ENCODE results near the gene SLC1A1.
"Not testable (repeated sequence)": the region's sequence is repeated elsewhere in the genome, so short reads cannot be mapped to it uniquely, and the experiment has no call there.

SLC1A1 gene

DNA sequence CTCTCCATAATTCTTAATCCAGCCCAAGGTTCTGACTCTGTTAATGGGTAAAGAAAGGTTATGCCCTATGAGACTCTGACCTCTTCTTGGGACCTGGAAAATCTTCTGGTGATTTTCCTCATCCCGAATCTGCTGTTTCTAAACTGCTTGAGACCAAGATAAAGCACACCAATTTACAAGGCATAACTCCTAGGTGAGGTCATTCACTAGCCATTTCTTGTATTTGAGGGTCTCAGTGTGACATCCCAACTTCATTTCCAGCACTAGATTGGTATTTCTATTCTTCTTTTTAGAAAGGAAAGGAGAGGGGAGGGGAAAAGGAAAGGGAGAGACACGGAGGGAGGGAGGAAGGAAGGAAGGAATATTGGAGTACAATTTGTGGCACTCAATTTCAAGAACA lies 51.6 kb downstream of the SLC1A1 start:
- DNase-seq (no peak), ATAC-seq (no peak)

GRCh38 chr9:4544714-4545113 lies 54.4 kb downstream of the SLC1A1 start:
- DNase-seq, ATAC-seq: not testable (repeated sequence)

DNA sequence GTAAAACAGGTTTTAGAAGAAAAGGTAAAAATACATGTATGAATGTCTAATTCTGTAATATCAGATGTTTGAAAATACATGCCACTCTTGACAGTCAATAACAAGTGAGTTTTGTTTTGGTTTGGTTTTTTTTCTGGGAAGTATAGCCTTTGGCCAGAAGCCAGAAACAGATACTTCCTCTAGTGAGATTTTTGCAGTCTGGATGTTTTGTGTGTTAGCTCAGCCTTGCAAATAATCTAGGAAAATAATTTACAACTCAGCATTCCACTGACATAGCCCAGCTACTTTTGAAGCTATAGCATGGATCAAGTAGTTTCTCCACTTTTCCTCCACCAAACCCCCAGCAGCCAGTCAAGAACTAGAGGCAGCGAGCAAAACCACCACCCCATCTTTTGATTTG lies 56.7 kb downstream of the SLC1A1 start:
- DNase-seq (no peak), ATAC-seq (no peak)

DNA sequence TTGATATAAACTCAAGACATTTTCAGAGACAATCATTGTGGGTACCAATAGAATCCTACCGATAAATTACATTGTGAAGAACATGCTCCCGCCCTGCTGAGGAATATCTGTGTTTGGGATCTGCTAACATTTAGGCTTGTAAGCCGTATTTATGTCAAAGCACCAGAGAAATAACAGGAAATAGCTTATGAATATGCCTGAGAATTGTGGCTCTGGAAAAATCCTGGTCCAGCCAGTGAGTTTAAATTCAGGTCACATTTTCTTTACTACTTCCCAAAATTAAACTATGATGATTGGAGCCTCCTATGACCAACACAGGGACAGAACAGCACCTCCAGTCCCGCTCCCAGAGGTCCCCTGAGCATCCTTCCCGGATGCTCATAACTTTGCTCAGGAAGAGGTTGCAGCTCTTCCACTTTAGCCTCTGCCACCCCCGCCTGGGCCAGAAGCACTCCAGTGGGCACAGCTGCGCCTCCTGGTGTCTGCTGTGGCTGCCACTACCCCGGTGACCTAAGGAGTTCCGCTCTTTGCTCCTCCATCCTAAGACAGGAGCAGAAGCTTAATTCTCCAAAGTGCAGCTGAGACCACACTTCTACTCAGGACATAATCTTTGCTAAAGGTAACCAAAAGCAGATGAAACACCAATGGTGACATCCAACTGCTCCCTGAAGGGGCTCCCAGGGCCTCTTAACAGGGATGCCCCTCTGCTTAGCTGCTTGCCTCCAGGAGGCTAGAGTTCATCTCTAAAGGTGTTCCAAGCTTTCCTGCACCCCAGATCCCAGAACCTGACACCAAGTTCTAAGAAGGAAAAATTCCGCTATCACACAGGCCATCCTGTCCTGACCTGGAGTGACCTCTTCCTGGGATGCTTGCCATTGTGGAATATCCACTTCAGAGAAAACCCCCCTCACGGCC lies 58.8 kb downstream of the SLC1A1 start:
- DNase-seq (peak; percentile 16), ATAC-seq (no peak)

- ATAC-seq: no peak
Measured at GRCh38 chr9:4549751-4550295, 59.6 kb downstream of the SLC1A1 start.

DNA sequence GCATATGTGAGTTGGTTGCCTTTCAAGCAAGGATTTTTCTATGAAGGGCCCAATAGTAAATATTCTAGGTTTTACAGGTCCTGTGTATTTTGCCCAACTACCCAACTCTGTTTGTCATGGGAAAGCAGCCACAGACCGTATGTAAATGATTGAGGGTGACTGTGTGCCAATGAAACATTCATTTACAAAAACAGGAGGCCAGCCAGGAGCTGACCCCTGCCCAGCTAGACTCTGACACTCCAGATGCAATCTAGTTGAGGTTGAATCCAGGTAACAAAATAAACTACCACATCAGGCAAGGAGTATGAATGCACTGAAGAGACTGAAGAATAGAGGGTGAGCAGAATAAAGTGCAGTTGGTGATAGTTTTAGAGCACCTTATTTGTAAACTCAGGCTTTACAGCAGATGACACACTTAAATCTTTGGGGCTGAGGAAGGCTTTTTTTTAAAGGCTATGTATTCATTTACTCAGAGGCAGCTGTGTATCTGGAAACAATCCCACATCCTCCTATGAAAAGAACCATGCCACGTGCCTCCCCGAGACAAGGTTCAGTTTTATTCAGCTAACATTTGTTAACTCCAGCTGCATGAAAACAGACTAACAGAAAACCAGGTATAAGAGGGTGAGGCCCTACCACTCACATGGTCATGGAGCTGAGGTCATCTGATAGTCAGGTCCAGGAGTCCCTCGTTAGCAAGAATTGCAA lies 60.7 kb downstream of the SLC1A1 start:
- no peak for DNase-seq
- no peak for ATAC-seq

More at GRCh38 chr9:4549751-4550295, 59.6 kb downstream of the SLC1A1 start:
- no peak for DNase-seq

DNA sequence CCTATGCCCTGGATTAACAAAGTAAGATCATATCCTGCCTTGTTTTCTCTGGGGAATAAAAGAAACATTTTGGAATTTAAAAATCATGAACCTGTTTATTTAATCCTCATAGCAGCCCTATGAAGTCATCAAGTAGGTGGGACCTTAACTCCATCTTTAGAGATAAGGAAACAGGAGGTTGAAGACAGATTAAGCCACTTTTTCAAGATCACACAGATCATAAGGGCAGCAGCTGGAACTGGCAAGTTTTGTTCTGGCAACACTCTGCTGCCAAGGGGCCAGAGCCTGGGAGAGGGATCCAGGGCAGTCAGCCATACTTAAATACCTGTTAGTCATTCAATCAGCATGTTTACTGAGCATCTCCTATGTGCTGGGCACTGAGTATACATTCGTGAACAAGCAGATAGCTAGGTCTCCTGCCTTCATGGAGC lies 63.7 kb downstream of the SLC1A1 start:
- ATAC-seq (no peak), DNase-seq (no peak)

DNA sequence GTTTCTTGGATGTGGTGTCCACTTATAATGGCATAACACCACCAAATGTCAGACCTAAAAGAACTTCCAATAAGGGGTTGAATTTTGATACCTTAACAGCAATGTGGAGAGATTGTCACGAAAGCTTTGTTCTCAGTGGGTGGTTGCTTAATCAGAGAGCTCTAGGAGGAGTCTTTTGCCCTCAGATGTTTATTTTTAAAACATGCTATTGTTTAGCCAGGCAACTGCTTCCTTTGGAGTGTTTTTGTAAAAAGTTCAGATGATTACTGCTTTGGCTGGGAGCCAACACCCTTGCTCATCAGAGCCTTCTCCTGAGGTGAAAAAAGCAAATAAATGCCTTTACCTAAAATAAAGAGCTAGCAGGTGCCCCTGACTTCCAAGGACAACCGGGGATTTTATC lies 65.0 kb downstream of the SLC1A1 start:
- ATAC-seq: no peak
- no peak for DNase-seq

- no peak for DNase-seq
- ATAC-seq: no peak
Measured at GRCh38 chr9:4558371-4558998, 68.2 kb downstream of the SLC1A1 start.

GRCh38 chr9:4559261-4560182 lies 69.3 kb downstream of the SLC1A1 start:
- DNase-seq (no peak), ATAC-seq (no peak)

DNA sequence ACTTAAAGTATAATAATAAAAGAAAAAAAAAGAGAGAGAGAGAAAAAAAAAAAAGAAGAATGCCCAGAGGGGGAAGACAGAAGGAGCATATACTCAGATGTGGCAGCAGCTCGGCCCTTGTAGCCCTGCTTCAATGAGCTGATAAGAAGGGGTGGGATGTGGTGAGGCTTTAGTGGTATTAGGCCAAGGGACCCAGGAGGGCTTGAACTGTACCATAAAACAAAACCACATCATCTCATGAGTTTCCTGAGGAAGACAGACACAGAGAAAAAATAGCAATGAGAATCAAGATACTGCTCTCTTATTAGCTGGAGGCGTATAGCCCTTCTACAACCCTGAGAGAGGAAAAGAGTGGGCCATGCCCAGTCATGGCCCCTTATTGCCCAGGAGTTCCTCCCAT lies 72.8 kb downstream of the SLC1A1 start:
- ATAC-seq (no peak), DNase-seq (no peak)

GRCh38 chr9:4566806-4567205 lies 76.5 kb downstream of the SLC1A1 start:
- ATAC-seq: no peak
- DNase-seq: no peak

- no peak for ATAC-seq
- DNase-seq: no peak
Measured at GRCh38 chr9:4567601-4568000, 77.3 kb downstream of the SLC1A1 start.

DNA sequence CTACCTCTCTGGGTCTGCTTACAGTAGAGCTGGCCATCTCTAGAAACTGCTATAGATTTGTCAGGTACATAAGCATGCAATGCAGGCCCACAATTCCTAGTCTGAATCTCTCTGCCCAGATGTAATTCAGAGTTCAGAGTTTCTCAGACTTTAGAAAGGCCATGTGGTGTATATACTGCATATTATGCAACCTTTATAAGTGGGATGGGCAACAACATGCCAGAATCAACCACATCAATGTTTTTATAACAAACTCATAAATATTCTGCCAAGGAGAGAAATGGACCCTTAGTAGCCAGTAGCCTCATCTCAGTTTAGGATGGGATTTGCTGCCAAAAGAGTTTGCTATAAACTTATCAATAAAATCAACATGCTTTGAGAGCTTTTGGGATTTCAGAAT lies 78.8 kb downstream of the SLC1A1 start:
- DNase-seq: no peak
- no peak for ATAC-seq

DNA sequence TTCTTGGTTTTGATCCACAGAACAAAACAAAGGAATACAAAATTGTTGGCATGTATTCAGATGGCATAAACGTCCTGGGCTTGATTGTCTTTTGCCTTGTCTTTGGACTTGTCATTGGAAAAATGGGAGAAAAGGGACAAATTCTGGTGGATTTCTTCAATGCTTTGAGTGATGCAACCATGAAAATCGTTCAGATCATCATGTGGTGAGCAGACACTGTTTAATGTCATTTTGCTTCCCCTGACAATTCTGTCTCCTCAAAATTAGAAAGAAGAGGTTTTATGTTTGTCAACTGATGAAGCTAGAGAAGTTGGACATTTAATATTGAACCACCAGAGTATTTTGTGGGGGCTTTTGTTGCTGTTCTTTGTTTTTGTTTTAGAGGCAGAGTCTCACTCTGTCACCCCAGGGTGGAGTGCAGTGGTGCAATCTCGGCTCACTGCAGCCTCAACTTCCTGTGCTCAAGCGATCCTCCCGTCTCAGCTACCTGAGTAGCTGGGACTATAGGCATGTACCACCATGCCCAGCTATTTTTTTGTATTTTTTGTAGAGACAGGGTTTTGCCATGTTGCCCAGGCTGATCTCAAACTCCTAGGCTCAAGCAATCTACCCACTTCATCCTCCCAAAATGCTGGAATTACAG lies 82.0 kb downstream of the SLC1A1 start:
- ATAC-seq (no peak), DNase-seq (peak; percentile 14)

DNA sequence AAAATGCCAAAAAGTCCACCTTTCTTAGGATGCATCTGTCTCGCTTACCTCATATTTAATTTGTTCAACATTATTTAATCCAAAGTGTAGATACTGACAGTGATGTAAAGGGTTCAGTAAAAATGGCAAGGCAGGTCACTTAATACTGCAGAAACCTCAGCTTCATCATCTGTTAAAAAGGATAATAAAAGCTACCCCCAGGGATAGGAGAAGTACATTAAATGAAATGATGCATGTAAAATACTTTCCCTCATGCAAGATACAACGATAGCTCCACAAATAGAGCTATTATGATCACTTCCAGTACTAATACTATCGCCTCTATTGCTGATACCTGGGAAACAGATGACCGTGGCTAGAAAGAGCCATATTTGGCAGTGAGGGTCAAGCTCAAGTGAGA lies 82.9 kb downstream of the SLC1A1 start:
- no peak for DNase-seq
- ATAC-seq: no peak

DNA sequence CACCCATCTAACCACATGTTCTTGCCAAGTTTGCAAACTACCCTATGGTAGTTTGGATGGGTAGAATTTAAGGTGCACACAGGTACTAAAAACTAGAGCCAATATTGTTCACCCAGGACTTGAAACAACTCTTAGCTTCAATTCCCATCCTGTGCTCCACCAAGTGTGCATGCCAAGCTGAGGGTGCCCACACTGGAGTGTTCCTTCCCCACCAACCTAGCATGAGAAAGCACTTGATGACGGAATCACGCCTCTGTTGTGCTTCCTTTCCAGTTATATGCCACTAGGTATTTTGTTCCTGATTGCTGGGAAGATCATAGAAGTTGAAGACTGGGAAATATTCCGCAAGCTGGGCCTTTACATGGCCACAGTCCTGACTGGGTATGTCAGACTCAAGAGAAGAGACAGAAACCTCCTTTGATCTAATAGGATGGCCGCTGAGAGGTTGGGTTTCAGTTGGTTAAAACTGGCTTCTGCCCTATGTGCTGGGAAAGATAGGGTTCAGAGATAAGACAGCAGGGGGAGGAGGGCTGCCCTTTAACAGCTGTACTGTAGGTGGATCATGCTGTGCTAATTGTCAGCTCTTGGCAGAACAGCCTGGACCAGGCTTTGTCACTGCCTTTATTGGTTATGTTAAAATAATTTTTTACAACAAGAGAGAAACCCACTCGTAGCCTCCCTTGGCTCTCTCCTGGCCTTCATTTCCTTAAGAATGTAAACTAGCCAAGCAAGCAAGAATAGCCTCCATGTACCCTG lies 83.5 kb downstream of the SLC1A1 start:
- no peak for ATAC-seq
- DNase-seq: no peak

DNA sequence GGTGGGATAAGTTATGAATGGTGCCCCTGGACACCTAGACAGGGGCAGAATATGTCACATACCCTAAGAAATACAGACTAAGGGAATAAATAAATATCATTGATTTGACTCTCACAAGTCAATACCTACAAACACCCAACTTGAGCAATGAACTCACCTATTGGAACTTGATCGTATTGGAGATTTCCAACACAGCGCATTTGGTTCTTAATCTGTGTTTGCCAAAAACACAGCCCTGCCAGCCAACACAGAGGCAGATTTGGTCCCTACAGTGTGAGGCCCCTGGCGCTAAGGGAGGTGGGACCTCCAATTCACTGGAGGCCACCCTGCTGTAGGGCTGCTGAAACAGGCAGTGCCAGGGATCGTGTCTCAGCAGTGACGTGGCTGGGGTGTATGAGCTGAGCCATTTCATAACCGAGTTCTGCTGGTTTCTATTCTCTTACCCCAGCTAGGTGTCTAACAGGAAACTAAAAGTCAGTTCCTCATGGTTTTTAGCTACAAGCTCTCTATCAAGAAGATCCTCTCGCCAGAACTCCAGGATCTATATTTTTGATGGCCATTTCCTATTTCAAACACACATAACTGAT lies 84.5 kb downstream of the SLC1A1 start:
- ATAC-seq (peak; percentile 68), DNase-seq (peak; percentile 11)

DNA sequence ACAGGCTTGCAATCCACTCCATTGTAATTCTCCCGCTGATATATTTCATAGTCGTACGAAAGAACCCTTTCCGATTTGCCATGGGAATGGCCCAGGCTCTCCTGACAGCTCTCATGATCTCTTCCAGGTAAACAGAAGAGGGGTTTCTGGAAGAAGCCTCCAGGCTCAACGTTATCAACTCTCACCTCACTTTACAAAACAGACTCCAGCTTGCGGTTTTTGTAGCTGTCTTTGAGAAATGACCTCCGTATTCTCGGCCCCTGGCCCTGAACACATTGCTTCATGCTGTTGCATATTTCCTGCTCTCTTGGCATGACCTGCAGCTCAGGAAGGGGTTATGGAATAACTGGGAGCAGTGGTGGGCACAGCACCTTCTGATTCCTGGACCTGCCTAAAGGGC lies 85.7 kb downstream of the SLC1A1 start:
- DNase-seq: no peak
- no peak for ATAC-seq

DNA sequence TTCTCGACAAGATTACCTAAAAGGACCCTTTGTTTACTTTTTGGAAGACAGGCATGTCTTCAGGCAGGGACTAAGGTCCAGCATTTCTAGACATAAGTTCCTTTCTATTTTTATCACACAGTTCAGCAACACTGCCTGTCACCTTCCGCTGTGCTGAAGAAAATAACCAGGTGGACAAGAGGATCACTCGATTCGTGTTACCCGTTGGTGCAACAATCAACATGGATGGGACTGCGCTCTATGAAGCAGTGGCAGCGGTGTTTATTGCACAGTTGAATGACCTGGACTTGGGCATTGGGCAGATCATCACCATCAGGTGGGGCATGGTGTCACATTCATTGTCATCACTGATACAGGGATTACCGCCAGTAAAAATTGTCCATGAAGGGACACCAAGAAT lies 86.2 kb downstream of the SLC1A1 start:
- no peak for DNase-seq

More for the DNA sequence above, 86.2 kb downstream of the SLC1A1 start:
- no peak for ATAC-seq

All from stimulated activated naive CD8-positive, alpha-beta T cell treated with anti-CD3 and anti-CD28 coated beads, Interleukin-15, Interleukin-2, amounts not matched to agents 100 U/mL and 50 U/mL, for 24 hours (primary cell).